GM13976 (cell line): ENCODE measurements around the gene VCAN.

Experiments
- DNase-seq: peaks from one replicate; pipeline ENCODE4 v3.0.0; 2012; ENCODE audit warnings: low spot score
- CTCF ChIP-seq: IDR thresholded peaks from 2 replicates; pipeline ENCODE4 v1.5.1; 2012; ENCODE audit warnings: borderline replicate concordance, mild to moderate bottlenecking; ENCODE audit not compliant: insufficient read depth; ENCODE audit errors: extremely low read depth, missing control alignments, control extremely low read depth
- in situ Hi-C: fragments of 300-500 bp; cut with MboI; formaldehyde crosslinking; loops from one replicate; pipeline ENCODE4 v1.12.0; 2022; ENCODE audit warnings: low sequenced_read_pairs, mixed read lengths, inconsistent platforms; ENCODE audit not compliant: unreplicated experiment

The VCAN gene

DNA sequence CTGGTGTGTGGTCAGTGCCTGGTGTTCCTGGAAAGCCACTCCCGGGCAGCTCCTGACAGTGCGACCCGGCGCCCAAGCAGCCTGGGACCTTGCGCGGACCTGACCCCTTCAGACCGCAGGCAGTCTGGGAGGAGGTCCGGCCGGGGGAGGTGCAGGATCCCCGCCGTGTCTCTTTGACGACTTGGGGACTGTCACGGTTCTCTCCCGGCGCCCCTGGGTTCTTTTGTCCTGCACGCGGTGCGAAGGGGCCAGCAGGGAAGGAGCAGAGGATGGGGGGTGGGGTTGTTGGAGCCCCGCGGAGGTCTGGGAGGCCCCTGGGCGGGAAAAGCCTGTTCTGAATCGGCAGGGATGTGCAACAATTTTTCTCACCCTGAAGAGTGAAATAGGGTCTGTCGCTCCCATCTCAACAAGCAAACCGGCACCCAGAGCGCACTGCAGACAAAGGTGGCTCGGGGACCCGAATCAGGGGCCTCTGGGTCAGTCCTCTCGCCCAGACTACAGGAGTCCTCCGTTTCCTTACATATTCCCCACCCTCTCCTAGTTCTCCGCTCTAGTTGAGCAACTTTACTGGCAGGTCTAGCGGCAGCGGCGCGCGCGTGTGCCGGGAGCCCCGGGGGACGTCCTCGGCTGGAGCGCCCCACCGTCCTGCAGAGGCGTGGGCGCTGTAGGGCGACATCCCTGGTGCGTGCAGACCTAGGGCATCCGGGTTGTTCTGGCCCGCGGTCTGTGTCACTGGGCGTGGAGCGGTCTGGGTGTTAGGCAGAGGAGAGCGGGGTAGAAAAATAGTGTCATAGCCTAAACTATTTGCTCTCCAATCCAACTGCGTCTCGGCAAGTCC is 1.2 kb downstream of the VCAN start:
- DNase-seq = peak; percentile 67
- TF ChIP-seq CTCF = no peak
- in situ Hi-C loops = loop anchor here (10.0 kb wide), 1 partner anchor 1118 kb away; no protein-coding TSS in a partner anchor

GRCh38 chr5:83473346-83474160 is 2.0 kb downstream of the VCAN start:
- in situ Hi-C loops = loop anchor here (10.0 kb wide), 1 partner anchor 1119 kb away; no protein-coding TSS in a partner anchor
- DNase-seq = peak; percentile 87

DNA sequence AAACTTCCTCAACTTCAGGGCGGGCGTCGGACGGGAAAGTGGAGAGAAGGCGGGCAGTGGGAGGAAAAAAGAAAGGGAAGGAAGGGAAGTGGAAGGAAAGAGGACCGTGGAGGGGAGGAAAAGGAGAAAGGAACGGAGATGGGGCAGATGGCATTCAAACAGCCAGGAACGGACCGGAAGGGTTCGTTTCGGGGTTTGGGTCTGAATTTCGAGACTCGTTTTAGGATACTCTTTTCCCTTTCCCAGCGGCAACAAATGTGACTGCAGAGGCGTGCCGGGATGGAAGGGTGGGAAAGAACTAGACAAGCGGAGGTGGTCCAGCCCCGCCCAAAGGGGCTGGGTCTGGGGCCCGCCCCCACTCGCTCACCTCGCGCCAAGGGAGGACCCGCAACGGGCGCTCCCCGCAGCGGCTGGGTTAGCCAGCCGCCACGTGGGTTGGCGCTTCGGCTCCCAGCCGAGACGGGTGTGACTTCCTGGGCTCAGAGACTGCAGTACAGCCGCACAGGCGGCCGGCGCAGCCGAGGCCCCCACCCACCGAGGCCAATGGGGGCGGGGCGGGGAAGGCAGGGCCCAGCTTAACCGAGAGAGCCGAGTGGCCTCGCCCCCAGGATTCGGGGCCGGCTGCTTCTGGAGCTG is 2.7 kb downstream of the VCAN start:
- DNase-seq = peak; percentile 77
- in situ Hi-C loops = loop anchor here (10.0 kb wide), 1 partner anchor 1119 kb away; no protein-coding TSS in a partner anchor
- no peak for TF ChIP-seq CTCF

More at GRCh38 chr5:83473346-83474160, 2.0 kb downstream of the VCAN start:
- peak; percentile 74 for TF ChIP-seq CTCF

DNA sequence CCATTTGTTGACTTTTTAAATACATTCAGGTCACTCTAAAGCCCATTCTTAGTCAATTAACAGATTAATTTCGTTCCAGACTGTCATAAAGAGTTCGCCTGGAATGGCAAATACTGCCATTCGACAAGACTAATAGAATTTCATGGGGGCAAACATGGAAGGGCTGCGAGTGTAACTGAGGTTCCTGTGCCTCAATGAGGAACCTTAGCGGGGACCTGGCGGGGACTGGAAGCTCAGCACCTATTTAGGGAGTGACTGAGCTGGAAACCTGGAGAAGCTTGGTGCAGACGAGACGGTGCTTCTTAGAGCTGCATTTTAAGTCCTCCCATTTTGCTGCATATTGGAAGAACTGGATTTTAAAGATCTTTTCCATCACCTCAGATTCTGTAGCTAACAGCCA is 3.4 kb downstream of the VCAN start:
- TF ChIP-seq CTCF = no peak
- no peak for DNase-seq
- in situ Hi-C loops = loop anchor here (10.0 kb wide), 1 partner anchor 1120 kb away; no protein-coding TSS in a partner anchor

- no peak for DNase-seq
- in situ Hi-C loops = loop anchor here (10.0 kb wide), 1 partner anchor 1121 kb away; no protein-coding TSS in a partner anchor
- no peak for TF ChIP-seq CTCF
Measured at GRCh38 chr5:83475391-83475863, 3.9 kb downstream of the VCAN start.

DNA sequence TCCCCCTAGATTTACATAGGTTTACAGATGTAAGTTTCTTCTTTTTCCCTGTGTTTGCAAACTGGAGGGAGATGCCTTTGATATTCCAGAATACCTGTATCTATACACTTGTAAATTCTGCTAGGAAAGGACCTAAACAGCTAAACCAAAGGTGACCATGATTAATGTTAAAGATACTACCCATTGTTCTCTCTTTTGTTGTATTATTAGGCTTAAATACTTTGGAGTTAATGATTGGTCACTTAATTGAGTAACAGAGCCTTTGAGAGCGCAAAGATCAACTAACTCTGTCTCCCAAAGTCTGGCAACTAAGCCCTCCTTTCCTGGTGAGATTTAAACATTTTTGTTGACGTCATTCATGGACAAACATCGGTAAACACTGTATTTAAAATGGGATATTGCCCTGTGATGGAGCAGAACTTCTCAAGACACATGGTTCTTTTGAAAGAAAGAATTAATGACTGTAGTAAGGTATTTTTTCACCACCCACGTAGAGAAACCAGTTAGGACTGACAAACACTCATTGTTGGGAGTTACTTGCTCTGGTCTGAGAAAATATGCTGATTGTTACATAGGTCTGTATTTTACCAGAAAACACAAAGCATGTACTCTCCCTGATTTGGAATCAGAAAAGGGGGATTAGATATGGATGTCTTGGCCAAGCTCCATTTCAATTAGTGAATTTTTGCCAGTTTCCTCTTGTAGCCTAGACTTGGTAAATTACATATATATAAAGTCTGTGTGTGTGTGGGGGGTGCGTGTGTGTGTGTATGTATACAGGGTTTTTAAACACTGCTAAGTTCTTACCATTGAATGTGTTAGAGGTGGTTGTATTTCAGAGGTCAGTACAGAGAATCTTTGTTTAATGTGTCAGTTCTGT is 4.6 kb downstream of the VCAN start:
- in situ Hi-C loops = loop anchor here (10.0 kb wide), 1 partner anchor 1121 kb away; no protein-coding TSS in a partner anchor
- no peak for TF ChIP-seq CTCF
- no peak for DNase-seq
